ENCODE measurements around the gene TAF6L.

GRCh38 chr11:62732830-62733229 is 38.4 kb upstream of the TAF6L start:
- TF ChIP-seq CTCF (conservative IDR thresholded peaks at IDR 0.05; ENCODE audit: low read depth, low read length) (peak; percentile 60), EZH2phosphoT487 (IDR thresholded peaks at IDR 0.05; ENCODE audit: borderline replicate concordance, low read length) (no peak), EZH2 (IDR thresholded peaks at IDR 0.05; ENCODE audit: low read length, unreplicated experiment) (no peak)
